ENCODE results near the gene RNU1-1. TPM values are rescaled to one million over a fixed set of nuclear protein-coding genes. Genes with fewer than 3 reads are reported as not detected.
"Not testable (repeated sequence)": the region's sequence is repeated elsewhere in the genome, so short reads cannot be mapped to it uniquely, and the experiment has no call there.

RNU1-1 gene
- total and polyA plus RNA-seq, 2 donors (not counting 1 experiment from before 2014, with no cell fraction given), result 4,377 TPM; not detected in 1

DNA sequence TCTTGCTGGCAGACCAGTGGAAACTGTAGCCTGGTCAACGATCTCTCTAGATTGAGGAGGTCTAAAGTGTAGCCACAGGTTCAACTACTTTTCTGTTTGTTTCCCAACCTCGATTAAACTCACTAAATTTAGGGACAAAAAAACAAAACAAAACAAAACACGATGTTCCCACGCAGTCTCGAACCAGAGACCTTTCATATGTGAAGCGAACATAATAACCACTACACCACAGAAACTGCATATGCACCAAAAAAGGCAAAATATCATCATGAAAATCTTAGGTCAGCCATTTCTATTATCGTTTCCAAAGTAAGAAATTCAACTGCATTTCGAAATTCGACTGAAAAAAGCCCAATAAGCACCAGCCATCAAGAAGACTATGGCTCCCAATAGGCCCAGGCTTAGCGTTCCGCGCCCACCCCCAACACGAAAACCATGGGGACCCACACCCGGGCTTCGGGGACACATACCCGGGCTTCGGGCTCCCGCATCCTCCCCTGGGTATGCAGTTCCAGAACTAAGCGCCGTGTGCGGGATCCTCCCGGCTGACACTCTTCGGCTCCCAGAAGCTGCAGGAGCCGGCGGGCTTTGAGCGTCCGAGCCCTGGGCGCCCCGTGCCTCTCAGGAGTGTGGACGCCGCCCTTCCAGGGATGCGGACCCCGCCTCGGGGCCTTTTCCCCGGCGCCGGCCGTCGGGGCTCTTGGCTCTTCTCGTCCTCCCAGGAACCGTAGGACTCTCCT, 33.6 kb upstream of the RNU1-1 start:
- 87% methylated on average over 3 of the region's 41 CpGs for WGBS (ENCODE audit: insufficient coverage)
- H3K36me3 ChIP-seq (replicated peaks in 1 of 2; ENCODE audit: control extremely low read depth in 1 of 2, control insufficient read depth in 1 of 2, extremely low read depth in 1 of 2, insufficient read depth in 2 of 2, low read length in 1 of 2); H3K27ac Mint-ChIP-seq; intact Hi-C loops (cut with micrococcal nuclease); H3K27ac ChIP-seq (ENCODE audit: low read length in 2 of 2); H3K9me3 Mint-ChIP-seq (ENCODE audit: insufficient read depth); H4K20me1 ChIP-seq (ENCODE audit: control insufficient read depth, insufficient read depth, low read length, poor library complexity, severe bottlenecking); H3K4me3 ChIP-seq (ENCODE audit: control extremely low read depth in 1 of 5, extremely low read depth in 1 of 5, insufficient read depth in 1 of 5, low read depth in 2 of 5, low read length in 4 of 5); H2AFZ ChIP-seq (ENCODE audit: insufficient read depth, low read depth, low read length, poor library complexity, severe bottlenecking); H3K4me1 ChIP-seq (ENCODE audit: control insufficient read depth in 2 of 2, insufficient read depth in 2 of 2, low read length in 2 of 2); H3K4me2 ChIP-seq (replicated peaks; ENCODE audit: low read depth, low read length, poor library complexity, severe bottlenecking); H3K27me3 Mint-ChIP-seq; POLR2A ChIA-PET; CTCF ChIA-PET; H3K9me3 ChIP-seq (ENCODE audit: control extremely low read depth in 1 of 3, control insufficient read depth in 2 of 3, insufficient read depth in 1 of 3, low read length in 2 of 3); H3K27me3 ChIP-seq (replicated peaks in 1 of 4; ENCODE audit: control extremely low read depth in 1 of 4, control insufficient read depth in 3 of 4, insufficient read depth in 4 of 4, low read length in 3 of 4); H3K4me3 Mint-ChIP-seq; ATAC-seq (ENCODE audit: low read depth); H3K9ac ChIP-seq (ENCODE audit: low read length); H3K4me1 Mint-ChIP-seq; H3K79me2 ChIP-seq (ENCODE audit: control insufficient read depth, insufficient read depth, low read length); DNase-seq: not testable (repeated sequence)

- H4K20me1 ChIP-seq (ENCODE audit: control insufficient read depth, insufficient read depth, low read length, poor library complexity, severe bottlenecking); H3K36me3 ChIP-seq (replicated peaks in 1 of 2; ENCODE audit: control extremely low read depth in 1 of 2, control insufficient read depth in 1 of 2, extremely low read depth in 1 of 2, insufficient read depth in 2 of 2, low read length in 1 of 2); H3K9me3 Mint-ChIP-seq (ENCODE audit: insufficient read depth); H3K4me3 ChIP-seq (ENCODE audit: control extremely low read depth in 1 of 5, extremely low read depth in 1 of 5, insufficient read depth in 1 of 5, low read depth in 2 of 5, low read length in 4 of 5); H3K4me2 ChIP-seq (replicated peaks; ENCODE audit: low read depth, low read length, poor library complexity, severe bottlenecking); H3K4me1 Mint-ChIP-seq; H3K9ac ChIP-seq (ENCODE audit: low read length); H3K27me3 ChIP-seq (replicated peaks in 1 of 4; ENCODE audit: control extremely low read depth in 1 of 4, control insufficient read depth in 3 of 4, insufficient read depth in 4 of 4, low read length in 3 of 4); ATAC-seq (ENCODE audit: low read depth); H3K4me1 ChIP-seq (ENCODE audit: control insufficient read depth in 2 of 2, insufficient read depth in 2 of 2, low read length in 2 of 2); H3K9me3 ChIP-seq (ENCODE audit: control extremely low read depth in 1 of 3, control insufficient read depth in 2 of 3, insufficient read depth in 1 of 3, low read length in 2 of 3); H3K27me3 Mint-ChIP-seq; POLR2A ChIA-PET; H2AFZ ChIP-seq (ENCODE audit: insufficient read depth, low read depth, low read length, poor library complexity, severe bottlenecking); intact Hi-C loops (cut with micrococcal nuclease); H3K4me3 Mint-ChIP-seq; H3K79me2 ChIP-seq (ENCODE audit: control insufficient read depth, insufficient read depth, low read length); H3K27ac ChIP-seq (ENCODE audit: low read length in 2 of 2); CTCF ChIA-PET: not testable (repeated sequence)
- DNase-seq, result peak; percentile 29
- 72% methylated on average over 11 of the region's 16 CpGs for WGBS (ENCODE audit: insufficient coverage)
- H3K27ac Mint-ChIP-seq, result peak overlapping the region; percentile 71
Observed at GRCh38 chr1:16545682-16546095, 31.6 kb upstream of the RNU1-1 start.

DNA sequence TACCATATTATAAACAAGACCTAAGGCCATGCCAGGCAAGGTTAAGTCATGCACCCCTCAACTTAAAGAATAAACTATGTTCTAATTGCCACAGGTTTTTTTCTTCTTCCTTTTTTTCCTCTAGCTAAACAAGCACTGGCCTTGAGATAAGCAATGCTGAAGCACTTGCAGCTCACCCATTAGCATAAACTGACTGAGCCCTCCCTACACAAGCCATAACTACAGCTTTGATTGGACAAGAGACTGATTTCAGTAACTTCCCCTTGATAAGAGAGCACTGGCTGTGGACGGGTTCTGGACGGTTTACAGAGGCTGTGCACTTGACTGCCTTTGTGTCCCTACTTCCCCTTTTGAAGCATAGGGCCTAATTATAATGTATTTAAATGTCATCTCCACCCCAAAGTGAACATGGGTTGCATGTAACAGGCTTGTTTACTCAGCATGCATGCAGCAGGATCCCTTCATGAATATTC, 26.4 kb upstream of the RNU1-1 start:
- Mint-ChIP-seq H3K27ac (peak overlapping the region; percentile 83), H3K4me3 (peak overlapping the region; percentile 42), H3K4me1 (peaks cover 19% of the 10 kb centered on the region)
- Histone ChIP-seq H3K4me2 (replicated peaks; ENCODE audit: low read depth, low read length, poor library complexity, severe bottlenecking) (peak overlapping the region; percentile 22), H3K4me3 (ENCODE audit: control extremely low read depth in 1 of 5, extremely low read depth in 1 of 5, insufficient read depth in 1 of 5, low read depth in 2 of 5, low read length in 4 of 5) (peak overlapping the region in 1 of 5 experiments; percentile 13), H3K27ac (ENCODE audit: low read length in 2 of 2) (peak overlapping the region in 1 of 2 donors; percentile 53)
- H4K20me1 ChIP-seq (ENCODE audit: control insufficient read depth, insufficient read depth, low read length, poor library complexity, severe bottlenecking); H3K9me3 ChIP-seq (ENCODE audit: control extremely low read depth in 1 of 3, control insufficient read depth in 2 of 3, insufficient read depth in 1 of 3, low read length in 2 of 3); H3K79me2 ChIP-seq (ENCODE audit: control insufficient read depth, insufficient read depth, low read length); H3K4me1 ChIP-seq (ENCODE audit: control insufficient read depth in 2 of 2, insufficient read depth in 2 of 2, low read length in 2 of 2); H3K27me3 ChIP-seq (replicated peaks in 1 of 4; ENCODE audit: control extremely low read depth in 1 of 4, control insufficient read depth in 3 of 4, insufficient read depth in 4 of 4, low read length in 3 of 4); ATAC-seq (ENCODE audit: low read depth); H3K9ac ChIP-seq (ENCODE audit: low read length); H3K36me3 ChIP-seq (replicated peaks in 1 of 2; ENCODE audit: control extremely low read depth in 1 of 2, control insufficient read depth in 1 of 2, extremely low read depth in 1 of 2, insufficient read depth in 2 of 2, low read length in 1 of 2); H3K9me3 Mint-ChIP-seq (ENCODE audit: insufficient read depth); CTCF ChIA-PET; H2AFZ ChIP-seq (ENCODE audit: insufficient read depth, low read depth, low read length, poor library complexity, severe bottlenecking); H3K27me3 Mint-ChIP-seq; POLR2A ChIA-PET: not testable (repeated sequence)
- intact Hi-C loops (cut with micrococcal nuclease), result loop anchor here (2.0 kb wide), 1 partner anchor 42 kb away; no protein-coding TSS in a partner anchor
- no CpG with 5 or more reads among the region's 2 CpGs for WGBS (ENCODE audit: insufficient coverage)
- DNase-seq, result peak; percentile 84

DNA sequence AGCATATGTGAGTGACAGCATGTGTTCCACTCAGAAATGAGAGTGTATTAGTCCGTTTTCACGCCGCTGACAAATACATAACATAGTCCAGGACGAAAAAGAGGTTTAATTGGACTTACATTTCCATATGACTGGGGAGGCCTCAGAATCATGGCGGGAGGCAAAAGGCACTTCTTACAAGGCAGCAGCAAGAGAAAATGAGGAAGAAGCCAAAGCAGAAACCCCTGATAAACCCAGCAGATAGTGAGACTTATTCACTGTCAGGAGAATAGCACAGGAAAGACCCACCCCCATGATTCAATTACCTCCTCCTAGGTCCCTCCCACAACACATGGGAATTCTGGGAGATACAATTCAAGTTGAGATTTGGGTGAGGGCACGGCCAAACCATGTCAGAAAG, 23.4 kb upstream of the RNU1-1 start:
- DNase-seq, POLR2A ChIA-PET: not testable (repeated sequence)
- peaks cover 21% of the 10 kb centered on the region for H3K4me1 Mint-ChIP-seq

More for the DNA sequence above, 23.4 kb upstream of the RNU1-1 start:
- H3K4me3 Mint-ChIP-seq; H3K79me2 ChIP-seq (ENCODE audit: control insufficient read depth, insufficient read depth, low read length); H3K9ac ChIP-seq (ENCODE audit: low read length); H3K4me2 ChIP-seq (replicated peaks; ENCODE audit: low read depth, low read length, poor library complexity, severe bottlenecking); H3K4me3 ChIP-seq (ENCODE audit: control extremely low read depth in 1 of 5, extremely low read depth in 1 of 5, insufficient read depth in 1 of 5, low read depth in 2 of 5, low read length in 4 of 5); H3K9me3 Mint-ChIP-seq (ENCODE audit: insufficient read depth); intact Hi-C loops (cut with micrococcal nuclease); CTCF ChIA-PET; H3K27me3 ChIP-seq (replicated peaks in 1 of 4; ENCODE audit: control extremely low read depth in 1 of 4, control insufficient read depth in 3 of 4, insufficient read depth in 4 of 4, low read length in 3 of 4); H3K36me3 ChIP-seq (replicated peaks in 1 of 2; ENCODE audit: control extremely low read depth in 1 of 2, control insufficient read depth in 1 of 2, extremely low read depth in 1 of 2, insufficient read depth in 2 of 2, low read length in 1 of 2); H3K27ac Mint-ChIP-seq; H3K27ac ChIP-seq (ENCODE audit: low read length in 2 of 2); ATAC-seq (ENCODE audit: low read depth); H3K9me3 ChIP-seq (ENCODE audit: control extremely low read depth in 1 of 3, control insufficient read depth in 2 of 3, insufficient read depth in 1 of 3, low read length in 2 of 3); H2AFZ ChIP-seq (ENCODE audit: insufficient read depth, low read depth, low read length, poor library complexity, severe bottlenecking); H4K20me1 ChIP-seq (ENCODE audit: control insufficient read depth, insufficient read depth, low read length, poor library complexity, severe bottlenecking); H3K27me3 Mint-ChIP-seq: not testable (repeated sequence)
- WGBS (ENCODE audit: insufficient coverage), result no CpG with 5 or more reads among the region's 6 CpGs
- H3K4me1 ChIP-seq (ENCODE audit: control insufficient read depth in 2 of 2, insufficient read depth in 2 of 2, low read length in 2 of 2), result peaks cover 0 to 15% of the 10 kb centered on the region in 2 donors
